Effector memory CD8-positive, alpha-beta T cell (primary cell): Measurements from ENCODE around the gene DNAJA4.

Experiments used
- ATAC-seq: fragments of 150-1000 bp; cut with Tn5 transposase; replicated peaks from 2 replicates; pipeline ENCODE4 v1.10.0; 2021; ENCODE audit warnings: mild to moderate bottlenecking, moderate library complexity
- DNase-seq, 3 experiments: peaks; one replicate each; pipeline ENCODE4 v3.0.0; 2021
- H3K27ac Mint-ChIP-seq, 2 donors: one replicate each; pipeline ENCODE4 v1.8.0; 2022; ENCODE audit warnings: mild to moderate bottlenecking in 2 of 2, mixed read lengths in 2 of 2, moderate library complexity in 2 of 2
- H3K27me3 Mint-ChIP-seq, 2 donors: one replicate each; pipeline ENCODE4 v1.8.0; 2022; ENCODE audit warnings: mixed read lengths in 2 of 2
- H3K36me3 Mint-ChIP-seq: one replicate; pipeline ENCODE4 v1.8.0; 2022; ENCODE audit warnings: mild to moderate bottlenecking, moderate library complexity, mixed read lengths; ENCODE audit not compliant: insufficient read depth
- H3K4me1 Mint-ChIP-seq, 2 donors: one replicate each; pipeline ENCODE4 v1.8.0; 2022; ENCODE audit warnings: low read depth in 2 of 2, mixed read lengths in 2 of 2
- H3K4me3 Mint-ChIP-seq, 2 donors: one replicate each; pipeline ENCODE4 v1.8.0; 2022; ENCODE audit warnings: mild to moderate bottlenecking in 2 of 2, mixed read lengths in 2 of 2, moderate library complexity in 2 of 2
- H3K9me3 Mint-ChIP-seq, 2 donors: one replicate each; pipeline ENCODE4 v1.8.0; 2022; ENCODE audit warnings: mixed read lengths in 2 of 2

The DNAJA4 gene

GRCh38 chr15:78251136-78251535 lies 13.2 kb upstream of the DNAJA4 start:
- Mint-ChIP-seq H3K27ac (no peak overlapping the region), H3K4me1 (no peaks in the 10 kb centered on the region), H3K36me3 (no peaks in the 10 kb centered on the region), H3K9me3 (no peaks in the 10 kb centered on the region), H3K27me3 (no peaks in the 10 kb centered on the region), H3K4me3 (no peak overlapping the region)
- no peak for ATAC-seq
- DNase-seq: no peak

- no peak overlapping the region for H3K4me3 Mint-ChIP-seq
- H3K36me3 Mint-ChIP-seq: peaks cover 3% of the 10 kb centered on the region
- no peaks in the 10 kb centered on the region for H3K4me1 Mint-ChIP-seq
- H3K27me3 Mint-ChIP-seq: peaks cover 0 to 4% of the 10 kb centered on the region in 2 donors
- H3K9me3 Mint-ChIP-seq: no peaks in the 10 kb centered on the region
- DNase-seq: no peak
- no peak for ATAC-seq
- no peak overlapping the region for H3K27ac Mint-ChIP-seq
Observed at GRCh38 chr15:78255421-78256043, 8.8 kb upstream of the DNAJA4 start.

GRCh38 chr15:78256044-78256437 lies 8.3 kb upstream of the DNAJA4 start:
- no peak overlapping the region for H3K4me3 Mint-ChIP-seq
- no peak for DNase-seq
- H3K27me3 Mint-ChIP-seq: peaks cover 0 to 4% of the 10 kb centered on the region in 2 donors
- no peaks in the 10 kb centered on the region for H3K9me3 Mint-ChIP-seq
- H3K36me3 Mint-ChIP-seq: peaks cover 3% of the 10 kb centered on the region
- H3K27ac Mint-ChIP-seq: no peak overlapping the region
- no peak for ATAC-seq
- no peaks in the 10 kb centered on the region for H3K4me1 Mint-ChIP-seq

GRCh38 chr15:78257681-78258080 lies 6.7 kb upstream of the DNAJA4 start:
- no peak for ATAC-seq
- Mint-ChIP-seq H3K9me3 (no peaks in the 10 kb centered on the region), H3K4me3 (no peak overlapping the region), H3K27me3 (peaks cover 0 to 4% of the 10 kb centered on the region in 2 donors), H3K36me3 (peaks cover 4% of the 10 kb centered on the region), H3K27ac (peak overlapping the region in 1 of 2 donors; percentile 68), H3K4me1 (no peaks in the 10 kb centered on the region)
- DNase-seq: no peak

- peaks cover 0 to 4% of the 10 kb centered on the region in 2 donors for H3K27me3 Mint-ChIP-seq
- no peak overlapping the region for H3K4me3 Mint-ChIP-seq
- no peak overlapping the region for H3K27ac Mint-ChIP-seq
- ATAC-seq (no peak), DNase-seq (no peak)
- H3K9me3 Mint-ChIP-seq: no peaks in the 10 kb centered on the region
- H3K36me3 Mint-ChIP-seq: peaks cover 12% of the 10 kb centered on the region
- no peaks in the 10 kb centered on the region for H3K4me1 Mint-ChIP-seq
Observed at GRCh38 chr15:78259232-78259631, 5.1 kb upstream of the DNAJA4 start.

GRCh38 chr15:78260489-78260888 lies 3.9 kb upstream of the DNAJA4 start:
- H3K4me1 Mint-ChIP-seq: peaks cover 5 to 6% of the 10 kb centered on the region in 2 donors
- no peak overlapping the region for H3K4me3 Mint-ChIP-seq
- peaks cover 0 to 4% of the 10 kb centered on the region in 2 donors for H3K27me3 Mint-ChIP-seq
- ATAC-seq (no peak), DNase-seq (no peak)
- peaks cover 12% of the 10 kb centered on the region for H3K36me3 Mint-ChIP-seq
- H3K27ac Mint-ChIP-seq: no peak overlapping the region
- no peaks in the 10 kb centered on the region for H3K9me3 Mint-ChIP-seq

GRCh38 chr15:78261062-78261461 lies 3.3 kb upstream of the DNAJA4 start:
- no peaks in the 10 kb centered on the region for H3K9me3 Mint-ChIP-seq
- H3K4me3 Mint-ChIP-seq: no peak overlapping the region
- H3K27me3 Mint-ChIP-seq: peaks cover 0 to 4% of the 10 kb centered on the region in 2 donors
- ATAC-seq (no peak), DNase-seq (no peak)
- no peak overlapping the region for H3K27ac Mint-ChIP-seq
- H3K4me1 Mint-ChIP-seq: peaks cover 10 to 12% of the 10 kb centered on the region in 2 donors
- peaks cover 12% of the 10 kb centered on the region for H3K36me3 Mint-ChIP-seq

- Mint-ChIP-seq H3K36me3 (peaks cover 12% of the 10 kb centered on the region), H3K27ac (peak overlapping the region; percentile 78 to 94), H3K4me3 (peak overlapping the region; percentile 45 to 65), H3K9me3 (no peaks in the 10 kb centered on the region), H3K27me3 (no peaks in the 10 kb centered on the region), H3K4me1 (peaks cover 14 to 16% of the 10 kb centered on the region in 2 donors)
- no peak for ATAC-seq
- DNase-seq: no peak
Observed at GRCh38 chr15:78263351-78263781, 996 bp upstream of the DNAJA4 start.

GRCh38 chr15:78263907-78264303 lies 457 bp upstream of the DNAJA4 start:
- Mint-ChIP-seq H3K9me3 (no peaks in the 10 kb centered on the region), H3K4me3 (peak overlapping the region; percentile 45 to 82), H3K27ac (peak overlapping the region; percentile 78 to 94), H3K36me3 (peaks cover 12% of the 10 kb centered on the region), H3K4me1 (peaks cover 16 to 19% of the 10 kb centered on the region in 2 donors), H3K27me3 (no peaks in the 10 kb centered on the region)
- no peak for ATAC-seq
- no peak for DNase-seq

GRCh38 chr15:78265137-78265460 lies 737 bp downstream of the DNAJA4 start:
- Mint-ChIP-seq H3K27ac (peak overlapping the region; percentile 85 to 94), H3K36me3 (peaks cover 12% of the 10 kb centered on the region), H3K4me3 (peak overlapping the region; percentile 82 to 86), H3K4me1 (peaks cover 16 to 21% of the 10 kb centered on the region in 2 donors), H3K27me3 (no peaks in the 10 kb centered on the region), H3K9me3 (no peaks in the 10 kb centered on the region)
- DNase-seq: no peak
- ATAC-seq: no peak

- peak overlapping the region; percentile 85 to 94 for H3K27ac Mint-ChIP-seq
Observed at GRCh38 chr15:78265752-78266224, 1.4 kb downstream of the DNAJA4 start.

GRCh38 chr15:78266229-78266628 lies 1.9 kb downstream of the DNAJA4 start:
- no peak for DNase-seq
- Mint-ChIP-seq H3K27me3 (no peaks in the 10 kb centered on the region), H3K27ac (peak overlapping the region; percentile 85 to 94), H3K4me1 (peaks cover 16 to 21% of the 10 kb centered on the region in 2 donors), H3K4me3 (peak overlapping the region; percentile 82 to 86), H3K9me3 (no peaks in the 10 kb centered on the region), H3K36me3 (peaks cover 12% of the 10 kb centered on the region)
- no peak for ATAC-seq

More at GRCh38 chr15:78265752-78266224, 1.4 kb downstream of the DNAJA4 start:
- ATAC-seq: no peak
- peaks cover 12% of the 10 kb centered on the region for H3K36me3 Mint-ChIP-seq
- peak overlapping the region; percentile 82 to 86 for H3K4me3 Mint-ChIP-seq
- H3K27me3 Mint-ChIP-seq: no peaks in the 10 kb centered on the region
- H3K4me1 Mint-ChIP-seq: peaks cover 16 to 21% of the 10 kb centered on the region in 2 donors
- DNase-seq: no peak
- no peaks in the 10 kb centered on the region for H3K9me3 Mint-ChIP-seq

GRCh38 chr15:78266806-78267205 lies 2.4 kb downstream of the DNAJA4 start:
- H3K27ac Mint-ChIP-seq: peak overlapping the region in 1 of 2 donors; percentile 15
- no peak overlapping the region for H3K4me3 Mint-ChIP-seq
- no peak for DNase-seq
- no peaks in the 10 kb centered on the region for H3K9me3 Mint-ChIP-seq
- H3K27me3 Mint-ChIP-seq: no peaks in the 10 kb centered on the region
- H3K36me3 Mint-ChIP-seq: peaks cover 12% of the 10 kb centered on the region
- peaks cover 16 to 21% of the 10 kb centered on the region in 2 donors for H3K4me1 Mint-ChIP-seq
- no peak for ATAC-seq

- Mint-ChIP-seq H3K4me1 (peaks cover 2 to 7% of the 10 kb centered on the region in 2 donors), H3K27me3 (no peaks in the 10 kb centered on the region), H3K27ac (peak overlapping the region in 1 of 2 donors; percentile 51), H3K9me3 (no peaks in the 10 kb centered on the region), H3K4me3 (no peak overlapping the region), H3K36me3 (peaks cover 11% of the 10 kb centered on the region)
- DNase-seq (no peak), ATAC-seq (no peak)
Observed at GRCh38 chr15:78272316-78272715, 8.0 kb downstream of the DNAJA4 start.
